GM19324 (cell line): ENCODE data around the gene NEK4.
"Not testable (repeated sequence)": the region's sequence is repeated elsewhere in the genome, so short reads cannot be mapped to it uniquely, and the experiment has no call there.

Experiments used
- ATAC-seq: cut with Tn5 transposase; IDR thresholded peaks from one replicate; pipeline ENCODE4 v1.9.1; 2021; ENCODE audit warnings: mild to moderate bottlenecking, moderate library complexity; ENCODE audit not compliant: unreplicated experiment, low FRiP score

The NEK4 gene

GRCh38 chr3:52743152-52743551, 27.6 kb downstream of the NEK4 start:
- no peak for ATAC-seq

GRCh38 chr3:52742418-52743041, 28.2 kb downstream of the NEK4 start:
- no peak for ATAC-seq

GRCh38 chr3:52739730-52740129, 31.0 kb downstream of the NEK4 start:
- no peak for ATAC-seq

- no peak for ATAC-seq
Measured at GRCh38 chr3:52733256-52733891, 37.4 kb downstream of the NEK4 start.

GRCh38 chr3:52731590-52731989, 39.1 kb downstream of the NEK4 start:
- ATAC-seq = no peak

GRCh38 chr3:52730681-52731080, 40.1 kb downstream of the NEK4 start:
- ATAC-seq = no peak

GRCh38 chr3:52728753-52729152, 42.0 kb downstream of the NEK4 start:
- not testable (repeated sequence) for ATAC-seq

GRCh38 chr3:52724511-52724910, 46.2 kb downstream of the NEK4 start:
- no peak for ATAC-seq

GRCh38 chr3:52723935-52724334, 46.8 kb downstream of the NEK4 start:
- ATAC-seq = no peak

- no peak for ATAC-seq
Measured at GRCh38 chr3:52722491-52722890, 48.2 kb downstream of the NEK4 start.

- no peak for ATAC-seq
Measured at GRCh38 chr3:52721730-52722008, 49.1 kb downstream of the NEK4 start.

GRCh38 chr3:52721002-52721729, 49.6 kb downstream of the NEK4 start:
- no peak for ATAC-seq

- ATAC-seq = no peak
Measured at GRCh38 chr3:52719618-52720017, 51.1 kb downstream of the NEK4 start.

GRCh38 chr3:52715714-52716305, 54.9 kb downstream of the NEK4 start:
- no peak for ATAC-seq

GRCh38 chr3:52714335-52715302, 56.1 kb downstream of the NEK4 start:
- no peak for ATAC-seq

GRCh38 chr3:52712291-52713212, 58.2 kb downstream of the NEK4 start:
- no peak for ATAC-seq

GRCh38 chr3:52710512-52710911, 60.2 kb downstream of the NEK4 start:
- no peak for ATAC-seq

- ATAC-seq = no peak
Measured at GRCh38 chr3:52707585-52707984, 63.2 kb downstream of the NEK4 start.
